Measurements from ENCODE around the gene NPPB. TPM values are rescaled to one million over a fixed set of nuclear protein-coding genes. Genes with fewer than 3 reads are reported as not detected.

Gene NPPB
- total RNA-seq, 6 experiments from 2014 or later: not detected

DNA sequence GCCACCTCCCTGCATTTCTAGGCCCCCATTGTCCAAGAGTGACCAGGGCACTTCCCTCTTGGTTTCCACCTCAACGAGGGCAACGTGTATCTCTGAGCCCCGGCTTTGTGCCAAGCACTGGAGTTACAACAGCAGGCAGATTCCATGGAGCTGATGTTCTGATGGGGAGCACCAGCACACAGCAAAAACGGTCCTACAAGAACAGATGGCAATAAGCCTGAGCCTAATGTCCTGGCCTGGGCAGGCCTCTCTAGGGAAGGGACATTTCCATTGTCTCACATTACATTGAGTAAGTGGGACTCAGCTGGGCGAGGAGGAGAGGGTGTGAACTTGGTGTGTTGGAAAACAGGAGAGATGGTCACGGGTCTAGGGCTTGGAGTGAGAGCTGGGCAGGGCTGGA lies 27.2 kb upstream of the NPPB start:
- Mint-ChIP-seq H3K27ac (no peak overlapping the region), H3K4me1 (ENCODE audit: low read depth) (no peaks in the 10 kb centered on the region), H3K36me3 (ENCODE audit: low read depth) (no peaks in the 10 kb centered on the region), H3K9me3 (0 out of 2 replicates have a peak, but pooled peaks cover 3% of the 10 kb centered on the region), H3K4me3 (no peak overlapping the region), H3K27me3 (ENCODE audit: insufficient read depth) (peaks cover 47% of the 10 kb centered on the region)
- no peak for DNase-seq
- TF ChIP-seq, protein P1, sequence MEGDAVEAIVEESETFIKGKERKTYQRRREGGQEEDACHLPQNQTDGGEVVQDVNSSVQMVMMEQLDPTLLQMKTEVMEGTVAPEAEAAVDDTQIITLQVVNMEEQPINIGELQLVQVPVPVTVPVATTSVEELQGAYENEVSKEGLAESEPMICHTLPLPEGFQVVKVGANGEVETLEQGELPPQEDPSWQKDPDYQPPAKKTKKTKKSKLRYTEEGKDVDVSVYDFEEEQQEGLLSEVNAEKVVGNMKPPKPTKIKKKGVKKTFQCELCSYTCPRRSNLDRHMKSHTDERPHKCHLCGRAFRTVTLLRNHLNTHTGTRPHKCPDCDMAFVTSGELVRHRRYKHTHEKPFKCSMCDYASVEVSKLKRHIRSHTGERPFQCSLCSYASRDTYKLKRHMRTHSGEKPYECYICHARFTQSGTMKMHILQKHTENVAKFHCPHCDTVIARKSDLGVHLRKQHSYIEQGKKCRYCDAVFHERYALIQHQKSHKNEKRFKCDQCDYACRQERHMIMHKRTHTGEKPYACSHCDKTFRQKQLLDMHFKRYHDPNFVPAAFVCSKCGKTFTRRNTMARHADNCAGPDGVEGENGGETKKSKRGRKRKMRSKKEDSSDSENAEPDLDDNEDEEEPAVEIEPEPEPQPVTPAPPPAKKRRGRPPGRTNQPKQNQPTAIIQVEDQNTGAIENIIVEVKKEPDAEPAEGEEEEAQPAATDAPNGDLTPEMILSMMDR (IDR thresholded peaks at IDR 0.05): no peak

DNA sequence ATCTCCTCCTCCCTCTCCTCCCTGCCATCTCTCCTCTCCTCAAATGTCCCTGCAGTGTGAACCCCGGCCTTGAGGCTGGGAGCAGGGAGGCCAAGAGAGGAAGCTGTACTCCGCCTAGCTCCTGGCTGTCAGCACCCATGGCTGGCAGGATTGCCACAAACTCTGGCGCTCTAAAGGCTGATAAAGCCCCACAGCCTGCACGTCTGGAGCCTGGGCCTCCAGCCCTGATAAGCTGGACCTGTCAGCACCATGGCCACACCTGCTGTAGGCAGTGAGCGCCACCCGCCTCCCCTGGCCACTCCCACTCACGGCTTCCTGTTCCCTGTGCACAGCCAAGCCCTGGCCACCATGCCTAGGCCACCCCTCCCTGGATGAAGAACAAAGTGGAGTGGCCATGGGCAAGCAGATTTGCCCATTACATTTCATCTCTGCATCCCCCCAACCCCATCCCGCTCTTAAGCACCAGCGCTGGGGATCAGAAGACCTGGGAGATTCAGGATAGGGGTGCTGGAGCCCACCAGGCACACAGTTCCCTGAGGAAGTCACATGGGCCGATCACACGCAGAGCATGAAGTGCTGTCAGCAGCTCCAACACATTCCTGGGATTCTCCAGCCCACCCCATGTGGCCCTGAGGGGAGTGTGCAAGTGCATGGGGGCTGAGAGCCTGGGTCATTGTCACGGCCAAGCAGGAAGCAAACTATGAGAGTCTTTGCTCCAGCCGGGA lies 24.2 kb upstream of the NPPB start:
- Mint-ChIP-seq H3K27me3 (ENCODE audit: insufficient read depth) (peaks cover 32% of the 10 kb centered on the region), H3K4me1 (ENCODE audit: low read depth) (no peaks in the 10 kb centered on the region), H3K4me3 (no peak overlapping the region), H3K36me3 (ENCODE audit: low read depth) (no peaks in the 10 kb centered on the region), H3K9me3 (0 out of 2 replicates have a peak, but pooled peaks cover 3% of the 10 kb centered on the region), H3K27ac (no peak overlapping the region)
- TF ChIP-seq, protein P1 (IDR thresholded peaks at IDR 0.05): no peak
- no peak for DNase-seq

DNA sequence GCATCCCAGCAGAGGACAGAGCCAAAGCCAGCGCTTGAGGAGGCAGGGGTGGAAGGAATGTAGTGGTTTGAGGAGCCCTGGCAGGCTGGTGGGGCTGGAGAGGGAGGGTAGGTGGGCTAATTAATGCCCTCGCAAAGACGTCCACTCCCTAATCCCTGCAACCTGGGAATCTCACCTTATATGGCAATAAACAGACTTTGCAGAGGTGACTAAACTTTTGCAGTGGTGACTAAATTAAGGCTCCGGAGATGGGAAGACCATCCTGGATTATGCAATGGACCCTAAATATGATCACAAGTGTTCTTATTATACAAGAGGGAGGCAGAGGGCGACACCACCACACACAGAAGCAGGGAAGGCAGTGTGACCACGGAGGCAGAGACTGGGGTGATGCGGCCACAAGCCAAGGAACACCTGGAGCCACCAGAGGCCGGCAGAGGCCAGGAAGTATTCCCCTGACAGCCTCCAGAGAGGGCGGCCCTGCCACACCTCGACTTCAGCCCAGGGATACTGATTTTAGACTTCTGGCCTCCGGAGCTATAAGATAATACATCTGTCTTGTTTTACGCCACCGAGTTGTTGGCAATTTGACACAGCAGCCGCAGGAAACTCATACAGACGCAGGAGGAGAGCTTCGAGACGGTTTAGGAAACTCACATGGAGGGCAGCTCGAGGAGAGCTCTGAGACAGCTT lies 23.1 kb upstream of the NPPB start:
- DNase-seq: no peak
- Mint-ChIP-seq H3K4me3 (no peak overlapping the region), H3K4me1 (ENCODE audit: low read depth) (no peaks in the 10 kb centered on the region), H3K27me3 (ENCODE audit: insufficient read depth) (peaks cover 36% of the 10 kb centered on the region), H3K36me3 (ENCODE audit: low read depth) (no peaks in the 10 kb centered on the region), H3K9me3 (0 out of 2 replicates have a peak, but pooled peaks cover 3% of the 10 kb centered on the region), H3K27ac (no peak overlapping the region)
- TF ChIP-seq, protein P1 (IDR thresholded peaks at IDR 0.05): no peak

DNA sequence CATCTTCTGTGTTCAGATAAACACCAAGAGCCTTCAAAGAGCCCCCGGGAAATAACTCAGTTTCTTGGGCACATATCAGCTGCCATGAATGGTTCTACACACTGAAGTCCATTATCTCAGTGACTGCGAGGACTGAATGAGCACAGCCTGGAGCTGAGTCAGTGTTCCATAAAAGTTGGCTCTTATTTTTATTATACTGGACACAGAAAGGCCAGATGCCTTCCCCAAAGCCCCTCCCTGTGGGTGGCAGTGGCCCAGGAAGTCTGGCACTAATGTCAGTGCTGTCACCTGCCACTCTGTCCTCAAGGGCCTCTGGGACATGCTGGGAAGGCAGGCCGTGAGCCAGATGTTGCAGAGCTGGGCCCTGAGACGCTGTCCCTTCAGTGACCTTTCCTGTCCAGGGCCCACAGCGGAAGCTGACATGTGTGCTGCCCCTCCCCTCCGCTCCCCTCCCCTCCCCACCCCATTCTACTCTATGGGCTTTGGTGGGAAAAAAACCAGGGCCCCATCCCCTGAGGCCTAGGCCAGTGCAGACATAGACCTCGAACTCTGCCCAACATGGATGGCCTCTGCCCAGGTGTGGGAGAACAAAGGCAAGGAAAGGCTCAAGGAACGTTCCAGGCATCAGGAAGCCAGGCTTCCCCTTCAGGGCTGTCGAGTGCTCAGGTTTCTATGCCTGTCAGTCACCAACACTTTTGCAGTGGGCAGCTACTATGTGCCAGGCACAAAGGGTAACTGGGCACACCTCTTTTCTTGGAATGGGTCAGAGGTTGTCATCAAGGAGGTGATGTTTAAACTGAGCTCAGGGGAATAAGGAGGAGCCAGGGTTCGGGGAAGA lies 22.4 kb upstream of the NPPB start:
- Mint-ChIP-seq H3K27ac (no peak overlapping the region), H3K9me3 (0 out of 2 replicates have a peak, but pooled peaks cover 3% of the 10 kb centered on the region), H3K36me3 (ENCODE audit: low read depth) (no peaks in the 10 kb centered on the region), H3K4me1 (ENCODE audit: low read depth) (no peaks in the 10 kb centered on the region), H3K27me3 (ENCODE audit: insufficient read depth) (peaks cover 34% of the 10 kb centered on the region), H3K4me3 (no peak overlapping the region)
- no peak for DNase-seq
- TF ChIP-seq, protein P1 (IDR thresholded peaks at IDR 0.05): no peak

DNA sequence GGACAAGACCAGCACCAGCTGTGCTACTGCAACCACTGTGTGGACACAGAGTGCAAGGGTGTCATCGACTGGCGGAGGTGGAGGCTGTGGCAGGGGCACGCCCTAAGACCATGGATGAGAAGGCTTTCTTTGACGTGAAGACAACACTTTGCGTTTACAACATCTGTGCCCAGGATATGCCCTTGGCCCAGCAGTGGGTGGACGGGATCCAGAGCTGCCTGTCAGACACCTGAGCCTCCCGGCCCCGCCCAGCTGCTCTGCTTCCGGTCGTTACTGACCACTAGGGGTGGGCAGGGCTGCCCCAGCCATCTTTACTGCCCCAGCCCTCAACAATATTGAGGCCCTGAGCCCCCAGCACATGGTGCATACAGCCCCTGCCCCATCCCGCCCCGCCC lies 21.4 kb upstream of the NPPB start:
- DNase-seq: no peak
- Mint-ChIP-seq H3K27me3 (ENCODE audit: insufficient read depth) (peaks cover 39% of the 10 kb centered on the region), H3K36me3 (ENCODE audit: low read depth) (no peaks in the 10 kb centered on the region), H3K27ac (no peak overlapping the region), H3K4me1 (ENCODE audit: low read depth) (no peaks in the 10 kb centered on the region), H3K4me3 (no peak overlapping the region), H3K9me3 (0 out of 2 replicates have a peak, but pooled peaks cover 3% of the 10 kb centered on the region)
- TF ChIP-seq, protein P1 (IDR thresholded peaks at IDR 0.05): 0 out of 2 replicates have a peak, but pooled peaks have one; percentile 7

All from HFFc6 (cell line).